AG09309 (cell line): ENCODE measurements around the gene RGS9.

Experiments
- DNase-seq: peaks from one replicate; pipeline ENCODE4 v3.0.0-alpha.2; 2010; ENCODE audit warnings: low read depth
- H3K4me3 ChIP-seq: 2 replicates; pipeline ENCODE4 v1.5.1; 2011; ENCODE audit warnings: mild to moderate bottlenecking, low read depth, low read length, moderate library complexity; ENCODE audit not compliant: control insufficient read depth
- TF ChIP-seq, protein P1 (sequence below): IDR thresholded peaks from 2 replicates; pipeline ENCODE4 v1.5.1; 2011; ENCODE audit warnings: mild to moderate bottlenecking, low read depth, low read length, inconsistent platforms; ENCODE audit not compliant: insufficient read depth, control insufficient read depth; ENCODE audit errors: missing control alignments

Gene RGS9

DNA sequence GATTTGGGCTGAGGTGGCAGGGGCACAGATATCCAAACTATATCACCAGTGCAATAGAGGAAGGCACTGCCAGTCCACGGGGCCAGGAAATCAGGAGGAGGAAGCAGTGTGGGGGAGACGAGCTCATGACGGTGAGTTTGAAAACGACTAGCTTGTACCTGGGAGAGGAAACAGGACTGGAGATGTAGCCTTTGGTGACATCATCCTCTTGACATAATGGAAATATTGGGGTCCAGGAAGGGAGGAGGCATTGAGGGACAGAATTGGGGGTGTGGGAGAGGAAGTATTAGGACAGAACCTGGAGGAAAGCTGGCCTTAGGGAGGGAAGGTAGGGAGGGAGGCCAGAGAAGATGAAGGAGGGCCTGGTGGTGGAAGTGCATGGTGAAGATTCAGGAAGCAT lies 109.1 kb downstream of the RGS9 start:
- DNase-seq, result no peak
- TF ChIP-seq, protein P1, sequence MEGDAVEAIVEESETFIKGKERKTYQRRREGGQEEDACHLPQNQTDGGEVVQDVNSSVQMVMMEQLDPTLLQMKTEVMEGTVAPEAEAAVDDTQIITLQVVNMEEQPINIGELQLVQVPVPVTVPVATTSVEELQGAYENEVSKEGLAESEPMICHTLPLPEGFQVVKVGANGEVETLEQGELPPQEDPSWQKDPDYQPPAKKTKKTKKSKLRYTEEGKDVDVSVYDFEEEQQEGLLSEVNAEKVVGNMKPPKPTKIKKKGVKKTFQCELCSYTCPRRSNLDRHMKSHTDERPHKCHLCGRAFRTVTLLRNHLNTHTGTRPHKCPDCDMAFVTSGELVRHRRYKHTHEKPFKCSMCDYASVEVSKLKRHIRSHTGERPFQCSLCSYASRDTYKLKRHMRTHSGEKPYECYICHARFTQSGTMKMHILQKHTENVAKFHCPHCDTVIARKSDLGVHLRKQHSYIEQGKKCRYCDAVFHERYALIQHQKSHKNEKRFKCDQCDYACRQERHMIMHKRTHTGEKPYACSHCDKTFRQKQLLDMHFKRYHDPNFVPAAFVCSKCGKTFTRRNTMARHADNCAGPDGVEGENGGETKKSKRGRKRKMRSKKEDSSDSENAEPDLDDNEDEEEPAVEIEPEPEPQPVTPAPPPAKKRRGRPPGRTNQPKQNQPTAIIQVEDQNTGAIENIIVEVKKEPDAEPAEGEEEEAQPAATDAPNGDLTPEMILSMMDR, result no peak
- H3K4me3 ChIP-seq, result no peak overlapping the region

DNA sequence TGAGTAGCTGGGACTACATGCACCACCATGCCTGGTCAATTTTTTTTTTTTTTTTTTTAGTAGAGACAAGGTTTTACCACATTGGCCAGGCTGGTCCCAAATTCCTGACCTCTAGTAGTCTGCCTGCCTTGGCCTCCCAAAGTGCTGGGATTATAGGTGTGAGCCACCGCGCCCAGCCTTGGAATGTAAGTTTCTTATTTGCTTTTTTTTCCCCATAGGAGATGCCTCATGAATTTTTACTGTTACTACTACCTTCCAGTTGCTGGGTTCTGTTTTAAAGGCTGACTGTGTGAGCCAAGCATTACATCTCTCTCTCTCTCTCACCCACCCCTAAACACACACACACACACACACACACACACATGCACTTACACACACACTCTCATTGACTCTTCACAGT lies 112.6 kb downstream of the RGS9 start:
- no peak overlapping the region for H3K4me3 ChIP-seq
- TF ChIP-seq, protein P1, result no peak
- DNase-seq, result no peak

DNA sequence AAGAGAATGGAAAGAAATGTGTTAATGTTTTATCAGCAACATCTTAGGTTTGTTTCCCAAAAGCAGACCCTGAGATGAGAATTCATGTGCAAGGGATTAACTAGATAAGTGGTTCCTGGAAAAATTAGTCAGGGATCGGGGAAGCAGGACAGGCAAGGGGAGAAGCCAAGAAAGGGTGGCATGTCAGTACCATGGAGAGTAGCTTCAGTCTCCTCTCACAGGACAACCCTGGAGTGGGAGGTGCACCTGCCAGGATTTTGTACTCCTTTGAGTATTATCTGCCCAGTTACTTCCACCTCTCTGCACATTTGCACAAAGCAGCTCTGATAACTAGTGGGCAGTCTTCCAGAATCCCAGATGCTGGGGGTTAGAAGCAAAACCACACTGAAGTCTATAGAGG lies 117.0 kb downstream of the RGS9 start:
- no peak overlapping the region for H3K4me3 ChIP-seq
- no peak for DNase-seq
- TF ChIP-seq, protein P1, result no peak

DNA sequence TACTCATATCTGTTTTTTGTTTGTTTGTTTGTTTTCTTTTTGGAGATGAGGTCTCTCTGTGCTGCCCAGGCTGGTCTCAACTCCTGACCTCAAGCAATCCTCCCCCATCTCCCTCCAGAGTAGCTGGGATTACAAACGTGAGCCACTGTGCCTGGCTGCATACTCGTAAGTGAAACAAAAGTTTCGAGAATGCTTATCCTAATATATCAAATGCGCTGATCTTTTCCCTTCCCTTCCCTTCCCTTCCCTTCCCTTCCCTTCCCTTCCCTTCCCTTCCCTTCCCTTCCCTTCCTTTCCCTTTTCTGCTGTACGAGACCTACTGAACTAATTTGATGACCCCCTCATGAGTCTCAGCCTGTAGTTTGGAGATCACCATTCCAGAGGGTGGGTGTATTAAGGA lies 122.1 kb downstream of the RGS9 start:
- TF ChIP-seq, protein P1, result no peak
- no peak for DNase-seq
- H3K4me3 ChIP-seq, result no peak overlapping the region

DNA sequence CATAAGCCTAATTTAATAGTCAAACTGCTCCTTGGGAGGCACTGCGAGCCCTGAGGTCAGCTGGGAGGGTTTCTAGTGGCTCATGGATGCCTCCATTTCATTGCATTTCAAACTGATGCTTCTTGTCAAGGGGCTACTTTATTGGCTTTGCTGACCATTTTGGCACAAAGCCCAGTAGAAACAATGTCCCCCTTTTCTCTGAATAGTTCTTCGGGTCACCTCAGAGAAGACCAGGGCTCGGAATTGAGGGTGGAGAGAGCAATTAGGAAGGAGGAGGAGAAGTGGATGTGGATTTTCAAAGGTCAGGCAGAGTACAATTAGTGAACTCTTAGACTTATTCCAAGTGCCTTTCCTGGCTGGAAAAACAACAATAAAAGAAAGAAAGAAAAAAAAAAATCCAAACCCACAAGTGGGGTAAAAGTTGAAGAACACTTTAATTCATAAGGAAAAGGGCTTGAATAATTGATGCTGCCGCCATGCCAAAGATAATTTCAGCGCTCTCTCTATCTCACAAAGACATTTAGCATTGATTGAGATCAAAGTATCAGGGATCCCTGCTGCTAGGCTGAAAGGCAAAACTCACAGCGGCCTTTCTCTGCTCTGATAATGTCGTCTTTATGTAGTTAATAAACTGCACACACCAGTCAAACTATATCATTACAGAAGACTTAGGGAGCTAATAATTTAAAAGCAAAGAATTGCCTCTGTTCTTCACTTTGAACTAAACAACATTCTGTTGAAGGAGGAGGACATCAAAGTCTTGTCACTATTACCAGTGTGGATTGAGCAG lies 122.7 kb downstream of the RGS9 start:
- DNase-seq, result no peak
- TF ChIP-seq, protein P1, result no peak
- no peak overlapping the region for H3K4me3 ChIP-seq

DNA sequence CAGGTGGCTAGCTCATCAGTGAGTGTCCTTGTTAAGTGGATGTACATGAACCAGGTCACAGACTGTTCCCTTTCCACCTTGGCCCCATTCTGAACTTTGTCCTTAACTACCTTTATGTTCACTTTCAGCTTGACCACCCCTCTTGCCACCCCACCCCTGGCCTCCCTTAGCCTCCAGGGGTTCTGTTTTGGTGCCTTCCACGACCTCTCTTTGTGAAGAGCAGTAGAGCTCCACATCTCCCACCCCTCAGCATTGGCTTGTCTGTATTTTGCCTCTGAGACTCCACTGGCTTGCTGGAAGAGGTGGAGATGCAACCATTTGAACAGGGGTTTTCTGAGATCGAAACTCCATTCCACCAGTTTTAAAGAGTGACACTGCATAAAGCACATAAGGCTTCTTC lies 123.5 kb downstream of the RGS9 start:
- no peak overlapping the region for H3K4me3 ChIP-seq
- TF ChIP-seq, protein P1, result no peak
- DNase-seq, result no peak

DNA sequence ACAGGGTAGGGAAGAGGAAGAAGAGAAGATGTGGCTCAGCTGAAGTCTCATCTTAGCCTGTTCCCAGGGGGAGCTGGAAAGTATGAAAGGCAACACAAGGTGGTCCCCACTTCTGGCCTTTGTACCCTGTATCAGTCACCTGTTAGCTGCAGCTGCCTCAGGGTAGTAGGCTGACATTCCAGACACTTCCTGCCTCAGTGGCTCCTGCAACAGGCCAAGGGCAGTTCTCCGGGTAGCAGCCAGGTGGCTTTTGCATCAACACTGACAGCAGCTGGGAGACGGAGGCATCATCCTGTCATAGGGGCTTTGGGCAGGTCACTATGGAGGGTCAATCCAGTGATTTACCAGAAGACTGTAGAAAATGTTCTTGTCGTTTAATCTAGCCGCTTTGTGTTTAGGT lies 124.0 kb downstream of the RGS9 start:
- H3K4me3 ChIP-seq, result no peak overlapping the region
- no peak for DNase-seq
- TF ChIP-seq, protein P1, result no peak
